LNCaP clone FGC (cell line): ENCODE measurements around the gene SESN2.

Experiments
- DNase-seq: peaks from one replicate; pipeline ENCODE4 v3.0.0-alpha.2; 2011; ENCODE audit warnings: low read depth
- H3K4me3 ChIP-seq: 2 replicates; pipeline ENCODE4 v1.5.1; 2011; ENCODE audit warnings: mild to moderate bottlenecking, low read depth, low read length, control low read depth
- CTCF ChIP-seq: IDR thresholded peaks from 2 replicates; pipeline ENCODE4 v1.5.1; 2012; ENCODE audit warnings: mild to moderate bottlenecking; ENCODE audit not compliant: control insufficient read depth, insufficient read depth; ENCODE audit errors: extremely low read depth

Gene SESN2

GRCh38 chr1:28328228-28328648, 68.9 kb downstream of the SESN2 start:
- peak overlapping the region; percentile 81 for H3K4me3 ChIP-seq
- no peak for TF ChIP-seq CTCF
- no peak for DNase-seq

GRCh38 chr1:28329395-28330153, 70.3 kb downstream of the SESN2 start:
- H3K4me3 ChIP-seq, result peak overlapping the region; percentile 81
- no peak for DNase-seq
- TF ChIP-seq CTCF, result no peak
